Liver (tissue), 3 donors: ENCODE data around the gene ANTXR1.

ENCODE experiments used
- ATF3 ChIP-seq: IDR thresholded peaks from 2 replicates; pipeline ENCODE4 v1.6.1; 2016; ENCODE audit warnings: antibody characterized with exemption
- FOXA1 ChIP-seq: IDR thresholded peaks from 2 replicates; pipeline ENCODE4 v1.6.1; 2016; ENCODE audit warnings: antibody characterized with exemption
- FOXA2 ChIP-seq: IDR thresholded peaks from 2 replicates; pipeline ENCODE4 v1.6.1; 2016; ENCODE audit warnings: antibody characterized with exemption
- GABPA ChIP-seq, 2 donors: IDR thresholded peaks in 1 of 2; conservative IDR thresholded peaks in 1 of 2; 2 replicates each; pipeline ENCODE4 v1.6.1; 2016; ENCODE audit warnings: antibody characterized with exemption in 2 of 2, mild to moderate bottlenecking in 1 of 2, moderate library complexity in 1 of 2
- JUND ChIP-seq, 2 donors: IDR thresholded peaks; 2 replicates each; pipeline ENCODE4 v1.6.1; 2016; ENCODE audit warnings: antibody characterized with exemption in 2 of 2
- NR2F2 ChIP-seq: IDR thresholded peaks from 2 replicates; pipeline ENCODE4 v1.6.1; 2016; ENCODE audit warnings: antibody characterized with exemption
- RAD21 ChIP-seq, 2 donors: IDR thresholded peaks; 2 replicates each; pipeline ENCODE4 v1.6.1; 2016; ENCODE audit warnings: antibody characterized with exemption in 2 of 2, mild to moderate bottlenecking in 2 of 2
- REST ChIP-seq: IDR thresholded peaks from 2 replicates; pipeline ENCODE4 v1.6.1; 2016; ENCODE audit warnings: antibody characterized with exemption, mild to moderate bottlenecking
- RXRA ChIP-seq, 2 donors: IDR thresholded peaks; 2 replicates each; pipeline ENCODE4 v1.6.1; 2017 to 2018; ENCODE audit warnings: antibody characterized with exemption in 2 of 2, mild to moderate bottlenecking in 1 of 2
- SP1 ChIP-seq: IDR thresholded peaks from 2 replicates; pipeline ENCODE4 v1.6.1; 2018; ENCODE audit warnings: antibody characterized with exemption, mild to moderate bottlenecking
- TAF1 ChIP-seq: conservative IDR thresholded peaks from 2 replicates; pipeline ENCODE4 v1.6.1; 2016; ENCODE audit warnings: antibody characterized with exemption, mild to moderate bottlenecking
- TF ChIP-seq, protein P1 (sequence below): fragments of 150-350 bp; IDR thresholded peaks from 2 replicates; pipeline ENCODE4 v1.5.1; 2017; ENCODE audit warnings: improper control_type of control experiment, low read depth, low read length; ENCODE audit not compliant: missing input control
- TF ChIP-seq, protein P2 (sequence below): IDR thresholded peaks from 2 replicates; pipeline ENCODE4 v1.6.1; 2016; ENCODE audit warnings: antibody characterized with exemption
- donor health status: healthy.
- donor health status: healthy.

DNA sequence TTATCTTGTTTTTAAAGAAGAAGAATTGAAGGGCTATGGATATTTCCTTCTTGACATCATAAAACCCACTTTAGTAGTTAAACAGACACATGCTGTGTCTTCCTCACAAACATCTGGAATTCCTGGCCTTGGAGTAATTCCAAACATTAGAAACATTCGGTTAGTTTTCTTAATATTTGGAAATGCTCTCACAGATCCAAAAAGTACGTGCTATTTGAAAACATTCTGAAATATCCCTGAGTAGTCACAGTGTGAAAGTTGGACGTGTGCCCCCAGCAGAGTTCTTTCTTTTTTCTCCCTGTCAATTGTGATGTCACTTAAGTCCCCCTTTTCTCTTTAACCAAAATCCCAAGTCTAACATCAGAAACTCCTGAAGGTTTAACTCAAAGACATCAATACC, 91.3 kb downstream of the ANTXR1 start:
- TF ChIP-seq, protein P1, sequence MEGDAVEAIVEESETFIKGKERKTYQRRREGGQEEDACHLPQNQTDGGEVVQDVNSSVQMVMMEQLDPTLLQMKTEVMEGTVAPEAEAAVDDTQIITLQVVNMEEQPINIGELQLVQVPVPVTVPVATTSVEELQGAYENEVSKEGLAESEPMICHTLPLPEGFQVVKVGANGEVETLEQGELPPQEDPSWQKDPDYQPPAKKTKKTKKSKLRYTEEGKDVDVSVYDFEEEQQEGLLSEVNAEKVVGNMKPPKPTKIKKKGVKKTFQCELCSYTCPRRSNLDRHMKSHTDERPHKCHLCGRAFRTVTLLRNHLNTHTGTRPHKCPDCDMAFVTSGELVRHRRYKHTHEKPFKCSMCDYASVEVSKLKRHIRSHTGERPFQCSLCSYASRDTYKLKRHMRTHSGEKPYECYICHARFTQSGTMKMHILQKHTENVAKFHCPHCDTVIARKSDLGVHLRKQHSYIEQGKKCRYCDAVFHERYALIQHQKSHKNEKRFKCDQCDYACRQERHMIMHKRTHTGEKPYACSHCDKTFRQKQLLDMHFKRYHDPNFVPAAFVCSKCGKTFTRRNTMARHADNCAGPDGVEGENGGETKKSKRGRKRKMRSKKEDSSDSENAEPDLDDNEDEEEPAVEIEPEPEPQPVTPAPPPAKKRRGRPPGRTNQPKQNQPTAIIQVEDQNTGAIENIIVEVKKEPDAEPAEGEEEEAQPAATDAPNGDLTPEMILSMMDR, result no peak
- TF ChIP-seq GABPA (IDR thresholded peaks at IDR 0.05 in 1 of 2, conservative IDR thresholded peaks at IDR 0.05 in 1 of 2) (no peak), JUND (IDR thresholded peaks at IDR 0.05) (no peak), FOXA2 (no peak), ATF3 (no peak), TAF1 (no peak), REST (no peak), RAD21 (IDR thresholded peaks at IDR 0.05) (no peak), RXRA (IDR thresholded peaks at IDR 0.05) (no peak), FOXA1 (no peak), SP1 (no peak), NR2F2 (no peak)
- TF ChIP-seq, protein P2, sequence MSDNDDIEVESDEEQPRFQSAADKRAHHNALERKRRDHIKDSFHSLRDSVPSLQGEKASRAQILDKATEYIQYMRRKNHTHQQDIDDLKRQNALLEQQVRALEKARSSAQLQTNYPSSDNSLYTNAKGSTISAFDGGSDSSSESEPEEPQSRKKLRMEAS, result no peak
